HepG2 (cell line): ENCODE results near the gene PDE4DIP. TPM values are rescaled to one million over a fixed set of nuclear protein-coding genes. Genes with fewer than 3 reads are reported as not detected.
"Not testable (repeated sequence)": the region's sequence is repeated elsewhere in the genome, so short reads cannot be mapped to it uniquely, and the experiment has no call there.

ENCODE experiments used
- ATAC-seq: fragments of 200-7000 bp; cut with Tn5 transposase; 3 replicates; pipeline ENCODE4 v1.9.1; 2020; ENCODE audit warnings: mild to moderate bottlenecking, moderate library complexity
- Bru-seq: library from RNA; stranded (reverse); fragments of 400-500 nt; gene quantifications from one replicate; lab custom pipeline; 2021; lab: Mats Ljungman, UMichigan
- BruChase-seq, 2 experiments: library from RNA; stranded (reverse); fragments of 400-500 nt; gene quantifications; one replicate each; lab custom pipeline; 2021; lab: Mats Ljungman, UMichigan
- BruUV-seq: library from RNA; stranded (reverse); fragments of 400-500 nt; replicated peaks from 2 replicates; lab custom pipeline; 2021; lab: Mats Ljungman, UMichigan
- CTCF ChIA-PET: fragments of 300-600 bp; formaldehyde crosslinking; extraction: SDS; loops from one replicate; lab custom pipeline; 2021; ENCODE audit warnings: low total read pairs, inconsistent platforms, low intra/inter-chr PET ratio; lab: Yijun Ruan, JAX
- POLR2A ChIA-PET: fragments of 350-600 bp; sonication (Branson Sonifier 250); formaldehyde crosslinking; loops from one replicate; lab custom pipeline; 2020; ENCODE audit warnings: antibody characterized with exemption, inconsistent platforms; lab: Yijun Ruan, JAX
- DNase-seq: peaks from one replicate; pipeline ENCODE4 v3.0.0-alpha.2; 2015; ENCODE audit warnings: low spot score
- FAIRE-seq: peaks from 3 replicates; lab custom pipeline; 2011; peaks lifted over from hg19 to GRCh38; lab: Jason Lieb, UNC
- H2AFZ ChIP-seq: one replicate; pipeline ENCODE4 v1.6.1; 2011; ENCODE audit warnings: low read length, inconsistent platforms
- H3K27ac ChIP-seq: fragments of 300-600 bp; 3 replicates; pipeline ENCODE4 v1.8.0; 2011; ENCODE audit warnings: mixed run types, mild to moderate bottlenecking, mixed read lengths, low read length, inconsistent platforms; ENCODE audit not compliant: insufficient read depth; ENCODE audit errors: extremely low read length
- H3K27me3 ChIP-seq, 2 experiments: fragments of 200-600 bp in 1 of 2; 2 replicates in 1 of 2; 3 replicates in 1 of 2; pipeline versions ENCODE4 v1.6.0 to v1.8.0; 2011; ENCODE audit warnings: low read length in 2 of 2, mild to moderate bottlenecking in 2 of 2, moderate library complexity in 2 of 2, inconsistent platforms in 1 of 2; ENCODE audit not compliant: insufficient read depth in 2 of 2, control insufficient read depth in 1 of 2
- H3K36me3 ChIP-seq, 2 experiments: fragments of 200-600 bp in 1 of 2; replicated peaks in 1 of 2; 2 replicates in 1 of 2; 3 replicates in 1 of 2; pipeline versions ENCODE4 v1.5.1 to v1.8.0; 2011; ENCODE audit warnings: low read length in 2 of 2, inconsistent platforms in 1 of 2; ENCODE audit not compliant: insufficient read depth in 2 of 2, control insufficient read depth in 1 of 2
- H3K4me1 ChIP-seq: 2 replicates; pipeline ENCODE4 v1.5.1; 2012; ENCODE audit warnings: low read length, inconsistent platforms; ENCODE audit not compliant: insufficient read depth
- H3K4me2 ChIP-seq: 2 replicates; pipeline ENCODE4 v1.6.0; 2011; ENCODE audit warnings: low read depth, low read length, inconsistent platforms
- H3K4me3 ChIP-seq, 3 experiments: fragments of 200-600 bp in 1 of 3; sonication (generic), shearing (Covaris generic) in 1 of 3; replicated peaks in 1 of 3; 2 replicates each; pipeline ENCODE4 v1.5.1; 2011 to 2016; ENCODE audit warnings: low read length in 3 of 3, inconsistent platforms in 2 of 3, low read depth in 2 of 3, mild to moderate bottlenecking in 2 of 3, control low read depth in 1 of 3, mixed read lengths in 1 of 3; ENCODE audit not compliant: insufficient read depth in 1 of 3
- H3K79me2 ChIP-seq: one replicate; pipeline ENCODE4 v1.6.1; 2011; ENCODE audit warnings: low read length, inconsistent platforms; ENCODE audit not compliant: insufficient read depth
- H3K9ac ChIP-seq: 2 replicates; pipeline ENCODE4 v1.6.0; 2011; ENCODE audit warnings: mild to moderate bottlenecking, low read depth, low read length, inconsistent platforms; ENCODE audit not compliant: insufficient read depth
- H3K9me3 ChIP-seq: 2 replicates; pipeline ENCODE4 v1.5.1; 2012; ENCODE audit warnings: mild to moderate bottlenecking, low read length
- H4K20me1 ChIP-seq: 2 replicates; pipeline ENCODE4 v1.6.0; 2011; ENCODE audit warnings: inconsistent platforms, mild to moderate bottlenecking, low read length, moderate library complexity; ENCODE audit not compliant: insufficient read depth
- WGBS: methylation state at CpG from one replicate; pipeline ENCODE4 v1.1.6; 2017; ENCODE audit warnings: low lambda C conversion rate; 5-methylcytosine and 5-hydroxymethylcytosine counted together
- in situ Hi-C: cut with HindIII; loops from 2 replicates; pipeline ENCODE4 v1.10.0; 2017; ENCODE audit warnings: low pct_unique_long_range_greater_than_20kb; ENCODE audit not compliant: extremely low pct_ligation_motif_present
- intact Hi-C: fragments of 100-400 bp; cut with micrococcal nuclease; formaldehyde crosslinking; loops from one replicate; pipeline ENCODE4 v1.10.0; 2022; ENCODE audit not compliant: unreplicated experiment
- long read RNA-seq, 2 experiments: library from RNA in 1 of 2; library from polyadenylated mRNA in 1 of 2; stranded (forward) in 1 of 2; unstranded in 1 of 2; transcript quantifications; one replicate each; pipeline ENCODE4 v2.0.0, GENCODE V29; 2019 to 2022
- polyA minus RNA-seq, 3 experiments: library from RNA; depleted of rRNA, polyadenylated mRNA; stranded (reverse); fragments of >200 nt; gene quantifications; 2 replicates each; pipeline ENCODE4 v1.2.3, GENCODE V29; 2011; ENCODE audit warnings: low replicate concordance in 1 of 3
- polyA plus RNA-seq, 8 experiments: library from polyadenylated mRNA; depleted of rRNA in 3 of 8; stranded (reverse) in 7 of 8; unstranded in 1 of 8; fragments of >200 nt; fragmentation: Illumina TruSeq in 4 of 8; extraction: Trizol in 4 of 8; gene quantifications; 2 replicates each; pipeline versions ENCODE4 v1.2.1 to v1.2.3, GENCODE V29; 2011 to 2016; ENCODE audit warnings: low read depth in 4 of 8, missing spikeins in 1 of 8, mixed read lengths in 1 of 8; ENCODE audit not compliant: insufficient read depth in 1 of 8
- total RNA-seq, 5 experiments: library from RNA; depleted of rRNA; stranded (reverse); fragments of >200 nt; fragmentation: Illumina TruSeq; extraction: Trizol; gene quantifications; 2 replicates each; pipeline ENCODE4 v1.2.3, GENCODE V29; 2016; ENCODE audit warnings: low read depth in 1 of 5

PDE4DIP gene
- 10.3 and 16.1 TPM in 2 replicates for total RNA-seq (2016; rRNA removed; fragmentation: Illumina TruSeq; extraction: Trizol)
- total RNA-seq (2016; cell fraction: cytosol; rRNA removed; fragmentation: Illumina TruSeq; extraction: Trizol; ENCODE audit: low read depth): 2.7 and 3.1 TPM in 2 replicates
- 10.5 and 14.2 TPM in 2 replicates for total RNA-seq (2016; cell fraction: insoluble cytoplasmic fraction; rRNA removed; fragmentation: Illumina TruSeq; extraction: Trizol)
- total RNA-seq (2016; cell fraction: membrane; rRNA removed; fragmentation: Illumina TruSeq; extraction: Trizol): 6.6 and 7.5 TPM in 2 replicates
- 14.6 and 15.3 TPM in 2 replicates for total RNA-seq (2016; cell fraction: nucleus; rRNA removed; fragmentation: Illumina TruSeq; extraction: Trizol)
- polyA plus RNA-seq (2011; rRNA removed): 4.8 and 5.9 TPM in 2 replicates
- 3.2 and 3.3 TPM in 2 replicates for polyA plus RNA-seq (2011; cell fraction: cytosol; rRNA removed)
- 8.7 and 9.7 TPM in 2 replicates for polyA plus RNA-seq (2011; cell fraction: nucleus; rRNA removed)
- polyA plus RNA-seq (2012): 4.2 and 5.9 TPM in 2 replicates
- 1.9 and 2.5 TPM in 2 replicates for polyA plus RNA-seq (2016; cell fraction: cytosol; fragmentation: Illumina TruSeq; extraction: Trizol; ENCODE audit: low read depth)
- polyA plus RNA-seq (2016; cell fraction: insoluble cytoplasmic fraction; fragmentation: Illumina TruSeq; extraction: Trizol; ENCODE audit: low read depth): 19.1 and 19.5 TPM in 2 replicates
- 4.1 and 4.8 TPM in 2 replicates for polyA plus RNA-seq (2016; cell fraction: membrane; fragmentation: Illumina TruSeq; extraction: Trizol; ENCODE audit: low read depth)
- 17.7 and 22.8 TPM in 2 replicates for polyA plus RNA-seq (2016; cell fraction: nucleus; fragmentation: Illumina TruSeq; extraction: Trizol; ENCODE audit: insufficient read depth, low read depth)
- 8.7 and 11.6 TPM in 2 replicates for polyA minus RNA-seq (2011; rRNA and poly(A)+ RNA removed; ENCODE audit: low replicate concordance)
- 7.1 and 8.3 TPM in 2 replicates for polyA minus RNA-seq (2011; cell fraction: cytosol; rRNA and poly(A)+ RNA removed)
- 17.4 and 19.7 TPM in 2 replicates for polyA minus RNA-seq (2011; cell fraction: nucleus; rRNA and poly(A)+ RNA removed)
- Bru-seq, nascent RNA: percentile 36 among the genes with signal in this experiment
- BruChase-seq, experiment 1, labeled RNA remaining after a 6-hour chase: percentile 38 among the genes with signal in this experiment
- BruChase-seq, experiment 2, labeled RNA remaining after a 2-hour chase: percentile 39 among the genes with signal in this experiment
- long read RNA-seq, experiment 1, partial matches to known transcripts: 8 of 12 reads
- long read RNA-seq, experiment 1, other reads (novel, unspliced or antisense): 1 of 12 reads
- long read RNA-seq, experiment 2, full-length matches to known transcripts: 8 of 24 reads
- long read RNA-seq, experiment 2, partial matches to known transcripts: 10 of 24 reads
- long read RNA-seq, experiment 2, other reads (novel, unspliced or antisense): 6 of 24 reads

GRCh38 chr1:148844220-148844619 lies at the start of gene PDE4DIP:
Gene PDE4DIP, plus strand, starts transcription at chr1:148844428. Its CDS starts 347 bp downstream, at chr1:148844775.
- peak; percentile 95 for ATAC-seq

GRCh38 chr1:148808268-148808928 lies 35.8 kb upstream of the PDE4DIP start:
- WGBS: no CpG with 5 or more reads among the region's 50 CpGs
- H3K27me3 ChIP-seq, POLR2A ChIA-PET, H3K9me3 ChIP-seq, H3K4me1 ChIP-seq, in situ Hi-C loops, intact Hi-C loops, H3K36me3 ChIP-seq, H4K20me1 ChIP-seq, DNase-seq, H2AFZ ChIP-seq, H3K4me2 ChIP-seq, H3K9ac ChIP-seq, FAIRE-seq, H3K79me2 ChIP-seq, BruUV-seq, H3K4me3 ChIP-seq, H3K27ac ChIP-seq, CTCF ChIA-PET: not testable (repeated sequence)
- ATAC-seq: peak; percentile 27

More at GRCh38 chr1:148844220-148844619, at the start of gene PDE4DIP:
- BruUV-seq, H3K4me3 ChIP-seq, in situ Hi-C loops, H3K79me2 ChIP-seq, DNase-seq, CTCF ChIA-PET, H3K27me3 ChIP-seq, H3K27ac ChIP-seq, H4K20me1 ChIP-seq, H3K4me1 ChIP-seq, H3K36me3 ChIP-seq, H3K9me3 ChIP-seq, POLR2A ChIA-PET, intact Hi-C loops, H3K9ac ChIP-seq, H3K4me2 ChIP-seq, FAIRE-seq, H2AFZ ChIP-seq: not testable (repeated sequence)
- WGBS: no CpG with 5 or more reads among the region's 36 CpGs

GRCh38 chr1:148808929-148809283 lies 35.3 kb upstream of the PDE4DIP start:
- H3K9ac ChIP-seq, H3K4me1 ChIP-seq, H3K4me3 ChIP-seq, ATAC-seq, H2AFZ ChIP-seq, H4K20me1 ChIP-seq, H3K27ac ChIP-seq, H3K36me3 ChIP-seq, H3K4me2 ChIP-seq, H3K27me3 ChIP-seq, BruUV-seq, FAIRE-seq, POLR2A ChIA-PET, H3K9me3 ChIP-seq, CTCF ChIA-PET, H3K79me2 ChIP-seq, intact Hi-C loops, DNase-seq, in situ Hi-C loops: not testable (repeated sequence)
- no CpG with 5 or more reads among the region's 6 CpGs for WGBS
